OCI-LY3 (cell line): ENCODE data around the gene CCDC190.

Experiments
- H2AFZ ChIP-seq: fragments of 200-600, 300-600 bp; shearing (Covaris generic); 2 replicates; pipeline ENCODE4 v1.6.0; 2014; ENCODE audit warnings: antibody characterized with exemption, low read depth, low read length
- H3K27ac ChIP-seq: fragments of 200-600, 300-600 bp; sonication (generic); 2 replicates; pipeline ENCODE4 v1.5.1; 2014; ENCODE audit warnings: mild to moderate bottlenecking, low read length, moderate library complexity, mixed read lengths
- H3K27me3 ChIP-seq: fragments of 200-600, 300-600 bp; sonication (generic); 2 replicates; pipeline ENCODE4 v1.6.1; 2014; ENCODE audit warnings: low read depth, low read length, mixed read lengths
- H3K36me3 ChIP-seq: fragments of 200-600, 300-600 bp; sonication (generic); replicated peaks from 2 replicates; pipeline ENCODE3; 2014; ENCODE audit warnings: low read depth, low read length, mixed read lengths
- H3K4me1 ChIP-seq: fragments of 300-600, 200-600 bp; sonication (generic); 2 replicates; pipeline ENCODE4 v1.6.1; 2014; ENCODE audit warnings: low read length, mixed read lengths
- H3K4me2 ChIP-seq: fragments of 200-600, 300-600 bp; sonication (generic); 2 replicates; pipeline ENCODE4 v1.6.1; 2014; ENCODE audit warnings: low read length, mixed read lengths
- H3K4me3 ChIP-seq: fragments of 300-600, 200-600 bp; sonication (generic); 2 replicates; pipeline ENCODE4 v1.5.1; 2014; ENCODE audit warnings: antibody characterized with exemption, mild to moderate bottlenecking, low read length, moderate library complexity
- H3K79me2 ChIP-seq: fragments of 300-600, 200-600 bp; shearing (Covaris generic); 2 replicates; pipeline ENCODE4 v1.6.1; 2014; ENCODE audit warnings: mild to moderate bottlenecking, low read length, mixed read lengths
- H3K9ac ChIP-seq: fragments of 300-600, 200-600 bp; shearing (Covaris generic); 2 replicates; pipeline ENCODE4 v1.6.0; 2014; ENCODE audit warnings: mild to moderate bottlenecking, low read length, moderate library complexity
- H3K9me3 ChIP-seq: fragments of 200-600, 300-600 bp; shearing (Covaris generic); 2 replicates; pipeline ENCODE4 v1.6.1; 2014; ENCODE audit warnings: low read length, mixed read lengths; ENCODE audit not compliant: insufficient read depth
- H4K20me1 ChIP-seq: fragments of 200-600, 300-600 bp; sonication (generic); 2 replicates; pipeline ENCODE4 v1.6.1; 2016; ENCODE audit warnings: low read length, mixed read lengths; ENCODE audit not compliant: insufficient read depth
- EZH2phosphoT487 ChIP-seq: fragments of 200-600 bp; shearing (Covaris generic); IDR thresholded peaks from 2 replicates; pipeline ENCODE4 v1.6.1; 2018; ENCODE audit warnings: antibody characterized with exemption, mixed run types, low read depth
- TF ChIP-seq, protein P1 (sequence below): fragments of 200-600, 300-600 bp; sonication (generic); IDR thresholded peaks from 2 replicates; pipeline ENCODE4 v1.5.1; 2014; ENCODE audit warnings: antibody characterized with exemption, low read length, low read depth

The CCDC190 gene

DNA sequence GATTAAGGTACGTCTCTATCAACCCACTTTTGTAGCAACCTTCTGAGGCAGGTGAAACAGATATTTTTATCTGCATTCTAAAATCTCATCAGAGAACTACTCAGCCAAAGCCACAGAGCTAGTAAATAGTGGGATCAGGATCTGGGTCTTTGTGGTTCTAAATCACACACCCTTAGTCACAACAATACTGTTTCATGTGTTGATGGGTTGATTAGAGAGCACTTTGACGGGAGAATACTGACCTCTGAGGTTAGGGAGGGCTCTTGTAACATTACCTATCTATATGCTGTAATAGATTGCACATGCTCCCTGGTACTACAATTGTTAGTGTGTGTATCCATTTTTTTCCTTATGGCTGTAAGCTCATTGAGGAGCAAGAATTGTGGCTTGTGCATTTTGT is 45.5 kb upstream of the CCDC190 start:
- H3K27me3 ChIP-seq, result peaks cover 15% of the 10 kb centered on the region; the same call in 1 of the 2 replicates
- H3K79me2 ChIP-seq, result no peaks in the 10 kb centered on the region
- H3K4me2 ChIP-seq, result no peak overlapping the region
- H3K27ac ChIP-seq, result no peak overlapping the region
- TF ChIP-seq, protein P1, sequence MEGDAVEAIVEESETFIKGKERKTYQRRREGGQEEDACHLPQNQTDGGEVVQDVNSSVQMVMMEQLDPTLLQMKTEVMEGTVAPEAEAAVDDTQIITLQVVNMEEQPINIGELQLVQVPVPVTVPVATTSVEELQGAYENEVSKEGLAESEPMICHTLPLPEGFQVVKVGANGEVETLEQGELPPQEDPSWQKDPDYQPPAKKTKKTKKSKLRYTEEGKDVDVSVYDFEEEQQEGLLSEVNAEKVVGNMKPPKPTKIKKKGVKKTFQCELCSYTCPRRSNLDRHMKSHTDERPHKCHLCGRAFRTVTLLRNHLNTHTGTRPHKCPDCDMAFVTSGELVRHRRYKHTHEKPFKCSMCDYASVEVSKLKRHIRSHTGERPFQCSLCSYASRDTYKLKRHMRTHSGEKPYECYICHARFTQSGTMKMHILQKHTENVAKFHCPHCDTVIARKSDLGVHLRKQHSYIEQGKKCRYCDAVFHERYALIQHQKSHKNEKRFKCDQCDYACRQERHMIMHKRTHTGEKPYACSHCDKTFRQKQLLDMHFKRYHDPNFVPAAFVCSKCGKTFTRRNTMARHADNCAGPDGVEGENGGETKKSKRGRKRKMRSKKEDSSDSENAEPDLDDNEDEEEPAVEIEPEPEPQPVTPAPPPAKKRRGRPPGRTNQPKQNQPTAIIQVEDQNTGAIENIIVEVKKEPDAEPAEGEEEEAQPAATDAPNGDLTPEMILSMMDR, result no peak
- no peak for TF ChIP-seq EZH2phosphoT487
- H4K20me1 ChIP-seq, result no peaks in the 10 kb centered on the region
- no peaks in the 10 kb centered on the region for H3K4me1 ChIP-seq
- H3K36me3 ChIP-seq, result no peaks in the 10 kb centered on the region
- no peak overlapping the region for H2AFZ ChIP-seq
- H3K9me3 ChIP-seq, result no peaks in the 10 kb centered on the region
- no peak overlapping the region for H3K9ac ChIP-seq
- no peak overlapping the region for H3K4me3 ChIP-seq

DNA sequence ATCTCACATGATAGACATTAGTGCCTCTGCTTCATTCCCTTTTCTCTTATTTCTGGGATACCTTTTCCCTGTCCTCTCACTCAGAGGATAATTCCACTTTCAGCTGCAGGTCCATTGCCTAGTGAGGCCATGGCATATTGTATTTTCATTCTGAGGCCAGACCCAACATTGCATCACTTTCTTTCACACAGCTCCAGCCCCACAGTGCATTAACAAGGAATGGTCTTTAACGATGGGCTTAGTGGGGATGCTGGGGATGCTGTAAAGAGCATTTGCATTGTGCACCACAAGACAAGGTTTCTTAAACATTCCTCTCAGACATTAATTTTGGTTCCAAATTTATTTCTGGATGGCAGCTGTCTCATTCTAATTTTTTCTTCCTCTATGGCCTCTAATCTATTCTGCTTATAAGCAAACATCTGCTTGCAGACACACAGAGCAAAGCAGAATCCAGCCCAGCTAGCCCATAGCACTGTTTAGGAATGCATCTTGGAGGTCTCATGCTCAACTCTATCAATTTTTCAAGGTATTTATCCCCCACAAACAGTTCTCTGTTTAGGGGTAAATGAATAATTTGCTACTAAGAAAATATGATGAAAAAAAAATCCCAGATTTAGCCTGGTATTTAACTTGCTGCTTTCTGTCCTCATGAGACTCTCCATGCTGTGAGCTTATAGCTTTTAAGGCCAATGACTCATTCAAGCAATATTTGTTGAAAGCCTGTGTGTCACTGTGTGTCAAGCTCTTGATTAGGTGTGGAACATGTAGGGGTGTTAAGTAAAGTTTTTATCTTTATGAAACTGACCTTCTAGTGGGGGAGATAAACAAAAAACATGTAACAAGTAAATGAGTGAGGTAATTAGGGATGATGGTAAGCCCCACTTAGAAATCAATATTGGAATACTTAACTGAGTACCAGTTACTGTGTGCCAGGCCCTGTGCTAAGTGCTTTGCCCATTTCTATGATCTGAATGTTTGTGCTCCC is 44.5 kb upstream of the CCDC190 start:
- no peaks in the 10 kb centered on the region for H3K79me2 ChIP-seq
- H4K20me1 ChIP-seq, result no peaks in the 10 kb centered on the region
- no peaks in the 10 kb centered on the region for H3K4me1 ChIP-seq
- H2AFZ ChIP-seq, result no peak overlapping the region
- H3K4me2 ChIP-seq, result no peak overlapping the region
- no peaks in the 10 kb centered on the region for H3K36me3 ChIP-seq
- TF ChIP-seq EZH2phosphoT487, result no peak
- no peaks in the 10 kb centered on the region for H3K9me3 ChIP-seq
- no peak overlapping the region for H3K27ac ChIP-seq
- H3K9ac ChIP-seq, result no peak overlapping the region
- peaks cover 20% of the 10 kb centered on the region; the same call in 1 of the 2 replicates for H3K27me3 ChIP-seq
- no peak overlapping the region for H3K4me3 ChIP-seq

DNA sequence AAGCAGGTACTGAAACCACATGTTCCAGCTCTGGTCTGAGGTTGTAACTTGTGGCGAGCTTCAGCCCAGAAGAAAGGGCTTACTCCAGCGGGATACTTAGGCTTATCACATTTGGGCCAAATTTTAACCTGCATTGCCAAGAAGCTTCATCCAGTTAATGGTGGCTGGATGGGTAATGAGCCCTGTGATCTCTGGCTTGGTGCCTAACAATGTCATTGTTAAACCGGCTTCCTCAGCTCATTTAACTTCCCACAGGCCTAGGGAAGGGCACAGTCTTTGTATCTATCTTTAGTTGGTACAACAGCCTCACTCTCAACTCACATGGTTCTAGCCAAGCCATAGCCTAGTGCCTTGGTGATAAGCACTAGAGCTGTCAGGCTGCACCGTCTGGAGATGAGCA is 43.6 kb upstream of the CCDC190 start:
- Histone ChIP-seq H3K9ac (no peak overlapping the region), H3K79me2 (no peaks in the 10 kb centered on the region), H2AFZ (no peak overlapping the region), H3K27me3 (peaks cover 20% of the 10 kb centered on the region; the same call in 1 of the 2 replicates), H3K27ac (no peak overlapping the region), H3K4me3 (no peak overlapping the region), H4K20me1 (no peaks in the 10 kb centered on the region), H3K4me2 (no peak overlapping the region), H3K36me3 (no peaks in the 10 kb centered on the region), H3K9me3 (no peaks in the 10 kb centered on the region), H3K4me1 (no peaks in the 10 kb centered on the region)
- TF ChIP-seq EZH2phosphoT487, result no peak
- TF ChIP-seq, protein P1, result no peak

DNA sequence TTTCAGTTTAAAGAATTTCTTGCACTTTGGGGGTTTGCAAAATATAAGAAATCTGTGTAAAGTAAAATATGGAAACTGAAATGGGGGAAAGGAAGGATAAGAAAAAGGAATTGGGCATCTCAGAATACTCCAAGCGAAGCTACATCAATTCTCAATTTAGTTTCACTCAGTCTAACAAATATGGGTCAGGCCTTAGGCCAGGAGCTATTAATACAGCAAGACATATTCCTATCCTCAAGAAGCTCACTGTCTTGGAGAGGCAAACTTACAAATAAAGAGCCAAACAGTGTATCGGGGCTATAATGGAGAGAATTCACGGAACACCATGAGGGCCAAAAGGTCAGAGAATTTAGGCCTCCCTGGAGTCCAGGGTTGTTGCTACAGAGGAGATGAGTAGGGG is 43.0 kb upstream of the CCDC190 start:
- H4K20me1 ChIP-seq, result no peaks in the 10 kb centered on the region
- H3K27me3 ChIP-seq, result peaks cover 20% of the 10 kb centered on the region; the same call in 1 of the 2 replicates
- H3K4me2 ChIP-seq, result no peak overlapping the region
- H3K27ac ChIP-seq, result no peak overlapping the region
- TF ChIP-seq, protein P1, result no peak
- no peak for TF ChIP-seq EZH2phosphoT487
- no peaks in the 10 kb centered on the region for H3K79me2 ChIP-seq
- no peak overlapping the region for H3K9ac ChIP-seq
- H3K36me3 ChIP-seq, result no peaks in the 10 kb centered on the region
- no peak overlapping the region for H2AFZ ChIP-seq
- H3K4me3 ChIP-seq, result no peak overlapping the region
- H3K4me1 ChIP-seq, result no peaks in the 10 kb centered on the region
- H3K9me3 ChIP-seq, result no peaks in the 10 kb centered on the region
